ENCODE results near the gene LUC7L2. TPM values are rescaled to one million over a fixed set of nuclear protein-coding genes. Genes with fewer than 3 reads are reported as not detected.

Gene LUC7L2, protein sequence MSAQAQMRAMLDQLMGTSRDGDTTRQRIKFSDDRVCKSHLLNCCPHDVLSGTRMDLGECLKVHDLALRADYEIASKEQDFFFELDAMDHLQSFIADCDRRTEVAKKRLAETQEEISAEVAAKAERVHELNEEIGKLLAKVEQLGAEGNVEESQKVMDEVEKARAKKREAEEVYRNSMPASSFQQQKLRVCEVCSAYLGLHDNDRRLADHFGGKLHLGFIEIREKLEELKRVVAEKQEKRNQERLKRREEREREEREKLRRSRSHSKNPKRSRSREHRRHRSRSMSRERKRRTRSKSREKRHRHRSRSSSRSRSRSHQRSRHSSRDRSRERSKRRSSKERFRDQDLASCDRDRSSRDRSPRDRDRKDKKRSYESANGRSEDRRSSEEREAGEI
- total RNA-seq (97.9 TPM), polyA plus RNA-seq (ENCODE audit: insufficient read depth, low read depth, low replicate concordance) (33.0 TPM)
- long read RNA-seq, donor 1, transcript LUC7L2-202 (10 exons, 2,645 nt): major isoform, 11 of 45 reads
- long read RNA-seq, donor 1, partial matches to known transcripts: 31 of 45 reads
- long read RNA-seq, donor 1, other reads (novel, unspliced or antisense): 0 of 45 reads
- long read RNA-seq, donor 2, transcript LUC7L2-202 (10 exons, 2,645 nt): major isoform, 17 of 30 reads
- long read RNA-seq, donor 2, partial matches to known transcripts: 12 of 30 reads
- long read RNA-seq, donor 2, other reads (novel, unspliced or antisense): 0 of 30 reads
- long read RNA-seq, donor 3, transcript LUC7L2-202 (10 exons, 2,645 nt): major isoform, 22 of 108 reads
- long read RNA-seq, donor 3, partial matches to known transcripts: 80 of 108 reads
- long read RNA-seq, donor 3, other reads (novel, unspliced or antisense): 0 of 108 reads
- long read RNA-seq, donor 4, transcript LUC7L2-202 (10 exons, 2,645 nt): major isoform, 18 of 44 reads
- long read RNA-seq, donor 4, partial matches to known transcripts: 20 of 44 reads
- long read RNA-seq, donor 4, other reads (novel, unspliced or antisense): 0 of 44 reads
- long read RNA-seq, donor 5: 0 reads
- long read RNA-seq, donor 6, transcript LUC7L2-202 (10 exons, 2,645 nt): major isoform, 8 of 21 reads
- long read RNA-seq, donor 6, partial matches to known transcripts: 11 of 21 reads
- long read RNA-seq, donor 6, other reads (novel, unspliced or antisense): 0 of 21 reads
- long read RNA-seq, donor 7, transcript LUC7L2-202 (10 exons, 2,645 nt): major isoform, 107 of 169 reads
- long read RNA-seq, donor 7, partial matches to known transcripts: 33 of 169 reads
- long read RNA-seq, donor 7, other reads (novel, unspliced or antisense): 27 of 169 reads
- long read RNA-seq, donor 8, transcript LUC7L2-202 (10 exons, 2,645 nt): major isoform, 19 of 78 reads
- long read RNA-seq, donor 8, partial matches to known transcripts: 56 of 78 reads
- long read RNA-seq, donor 8, other reads (novel, unspliced or antisense): 0 of 78 reads
- long read RNA-seq, donor 9, transcript LUC7L2-202 (10 exons, 2,645 nt): major isoform, 8 of 9 reads
- long read RNA-seq, donor 9, partial matches to known transcripts: 0 of 9 reads
- long read RNA-seq, donor 9, other reads (novel, unspliced or antisense): 0 of 9 reads
- long read RNA-seq, donor 10, transcript LUC7L2-202 (10 exons, 2,645 nt): major isoform, 10 of 22 reads
- long read RNA-seq, donor 10, partial matches to known transcripts: 7 of 22 reads
- long read RNA-seq, donor 10, other reads (novel, unspliced or antisense): 0 of 22 reads

DNA sequence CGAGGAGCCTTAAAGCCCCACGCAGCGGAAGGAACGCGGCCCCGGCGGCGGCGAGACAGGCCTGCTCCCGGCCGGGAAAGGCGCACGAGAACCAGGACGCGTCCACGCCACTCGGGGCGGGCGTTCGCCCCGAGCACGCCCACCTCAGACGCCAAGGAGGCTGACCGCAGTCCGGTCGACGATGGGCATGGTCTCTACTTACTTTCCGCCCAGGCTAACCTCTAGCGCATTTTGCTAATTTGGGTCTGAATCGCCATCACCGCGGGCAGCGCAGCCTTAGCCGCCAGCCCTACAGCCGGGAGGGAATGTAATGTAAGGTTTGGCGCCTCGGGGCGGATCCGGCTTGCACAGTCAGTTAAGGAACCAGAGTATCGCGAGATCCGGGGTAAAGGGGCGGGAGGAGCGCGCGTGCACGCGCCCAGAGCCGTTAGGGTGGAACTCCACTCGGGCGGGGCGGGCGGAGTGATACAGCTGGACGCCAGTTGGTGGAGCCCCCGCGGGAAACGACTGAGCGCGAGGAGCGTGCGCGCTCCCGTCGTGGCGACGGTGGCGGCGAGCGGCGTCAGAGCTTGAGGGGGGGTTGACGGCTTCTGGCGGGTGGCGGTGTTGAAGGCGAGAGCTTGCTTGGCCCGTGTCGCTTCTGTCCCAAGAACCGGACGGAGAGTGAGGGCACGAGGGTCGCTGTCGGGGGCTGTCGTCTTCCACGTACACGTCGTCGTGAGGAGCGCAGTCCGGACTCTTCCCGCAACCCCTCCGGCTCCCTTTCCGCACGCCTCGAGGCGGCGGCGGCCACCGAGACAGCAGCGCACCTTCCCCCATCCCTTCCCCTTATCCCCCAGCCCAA lies at the start of gene LUC7L2:
Gene LUC7L2, plus strand, starts transcription at position 529 of the 844 bp plus-strand sequence. CDS start 368 bp downstream, outside the sequence.
- H3K36me3 ChIP-seq (ENCODE audit: control insufficient read depth in 2 of 3, insufficient read depth in 3 of 3, low read length in 3 of 3): peaks cover 0 to 2% (median 0%) of the 10 kb centered on the region in 3 donors
- no peaks in the 10 kb centered on the region for H3K27me3 ChIP-seq (ENCODE audit: control insufficient read depth, insufficient read depth, low read length)
- peak within 1 kb of the TSS; percentile 96 to 99 (median 99) for H3K9ac ChIP-seq (ENCODE audit: low read length in 3 of 3)
- no peaks in the 10 kb centered on the region for H3K9me3 ChIP-seq (ENCODE audit: control insufficient read depth in 2 of 3, insufficient read depth in 1 of 3, low read length in 3 of 3)
- TF ChIP-seq, protein P1, sequence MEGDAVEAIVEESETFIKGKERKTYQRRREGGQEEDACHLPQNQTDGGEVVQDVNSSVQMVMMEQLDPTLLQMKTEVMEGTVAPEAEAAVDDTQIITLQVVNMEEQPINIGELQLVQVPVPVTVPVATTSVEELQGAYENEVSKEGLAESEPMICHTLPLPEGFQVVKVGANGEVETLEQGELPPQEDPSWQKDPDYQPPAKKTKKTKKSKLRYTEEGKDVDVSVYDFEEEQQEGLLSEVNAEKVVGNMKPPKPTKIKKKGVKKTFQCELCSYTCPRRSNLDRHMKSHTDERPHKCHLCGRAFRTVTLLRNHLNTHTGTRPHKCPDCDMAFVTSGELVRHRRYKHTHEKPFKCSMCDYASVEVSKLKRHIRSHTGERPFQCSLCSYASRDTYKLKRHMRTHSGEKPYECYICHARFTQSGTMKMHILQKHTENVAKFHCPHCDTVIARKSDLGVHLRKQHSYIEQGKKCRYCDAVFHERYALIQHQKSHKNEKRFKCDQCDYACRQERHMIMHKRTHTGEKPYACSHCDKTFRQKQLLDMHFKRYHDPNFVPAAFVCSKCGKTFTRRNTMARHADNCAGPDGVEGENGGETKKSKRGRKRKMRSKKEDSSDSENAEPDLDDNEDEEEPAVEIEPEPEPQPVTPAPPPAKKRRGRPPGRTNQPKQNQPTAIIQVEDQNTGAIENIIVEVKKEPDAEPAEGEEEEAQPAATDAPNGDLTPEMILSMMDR (IDR thresholded peaks at IDR 0.05; ENCODE audit: borderline replicate concordance, extremely low read depth, insufficient read depth): no peak
- peak within 1 kb of the TSS; percentile 85 to 97 (median 94) for H3K4me3 ChIP-seq (ENCODE audit: low read length in 3 of 3)
- FAIRE-seq: no peak
- H3K27ac ChIP-seq (ENCODE audit: low read depth in 2 of 2, low read length in 2 of 2): peak within 1 kb of the TSS; percentile 99 to 100
- DNase-seq: peak; percentile 99 to 100 (median 100)
- peaks cover 2 to 15% (median 9%) of the 10 kb centered on the region in 3 donors for H3K4me1 ChIP-seq (ENCODE audit: control insufficient read depth in 2 of 3, insufficient read depth in 2 of 3, low read depth in 1 of 3, low read length in 3 of 3)
- intact Hi-C loops (cut with DNase I): no loop called here

DNA sequence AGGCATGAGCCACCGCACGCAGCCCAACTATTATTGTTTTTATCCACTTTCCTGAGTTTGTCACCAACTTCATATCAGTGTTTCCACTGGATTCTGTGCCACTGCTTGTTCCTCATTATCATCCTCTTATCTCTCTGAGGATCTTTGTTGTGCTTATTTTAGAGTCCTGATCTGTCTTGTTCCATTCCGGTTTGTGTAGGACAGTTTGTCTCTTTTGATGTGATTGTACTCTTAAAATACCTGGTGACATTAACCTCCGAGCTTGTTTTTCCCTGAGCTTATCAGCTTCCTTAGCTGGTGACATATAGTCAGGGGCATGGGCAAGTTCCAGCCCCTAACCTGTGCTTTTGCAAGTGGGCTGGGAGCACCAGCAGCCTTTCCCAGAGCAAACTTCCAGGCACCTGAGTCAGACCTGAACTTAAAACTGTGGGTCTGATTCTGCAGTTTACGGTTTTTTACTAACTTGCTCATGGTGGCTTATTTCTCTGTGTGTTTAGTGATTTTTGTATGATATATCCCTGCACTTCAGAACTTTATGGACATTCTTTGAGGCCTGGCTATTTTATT lies 41.7 kb upstream of the LUC7L2 start:
- Histone ChIP-seq H3K27me3 (ENCODE audit: control insufficient read depth, insufficient read depth, low read length) (no peaks in the 10 kb centered on the region), H3K9me3 (ENCODE audit: control insufficient read depth in 2 of 3, insufficient read depth in 1 of 3, low read length in 3 of 3) (no peaks in the 10 kb centered on the region), H3K36me3 (ENCODE audit: control insufficient read depth in 2 of 3, insufficient read depth in 3 of 3, low read length in 3 of 3) (no peaks in the 10 kb centered on the region), H3K4me3 (ENCODE audit: low read length in 3 of 3) (no peak overlapping the region), H3K9ac (ENCODE audit: low read length in 3 of 3) (no peak overlapping the region), H3K4me1 (ENCODE audit: control insufficient read depth in 2 of 3, insufficient read depth in 2 of 3, low read depth in 1 of 3, low read length in 3 of 3) (no peaks in the 10 kb centered on the region), H3K27ac (ENCODE audit: low read depth in 2 of 2, low read length in 2 of 2) (no peak overlapping the region)
- intact Hi-C loops (cut with DNase I): no loop called here
- TF ChIP-seq, protein P1 (IDR thresholded peaks at IDR 0.05; ENCODE audit: borderline replicate concordance, extremely low read depth, insufficient read depth): no peak
- FAIRE-seq (no peak), DNase-seq (no peak)

Measured in kidney (tissue), 22 donors.